ENCODE data around the gene CYP4A11.
"Not testable (repeated sequence)": the region's sequence is repeated elsewhere in the genome, so short reads cannot be mapped to it uniquely, and the experiment has no call there.

CYP4A11 gene

GRCh38 chr1:46881656-46882055, 59.6 kb downstream of the CYP4A11 start:
- not testable (repeated sequence) for H3K27me3 ChIP-seq (ENCODE audit: control insufficient read depth, insufficient read depth, low read length); H3K4me3 ChIP-seq (ENCODE audit: low read length); H3K9ac ChIP-seq (ENCODE audit: low read length); H3K36me3 ChIP-seq (ENCODE audit: control insufficient read depth, insufficient read depth, low read length); H3K27ac ChIP-seq (ENCODE audit: low read depth, low read length); H3K4me1 ChIP-seq (ENCODE audit: control insufficient read depth, insufficient read depth, low read length)
